Esophagus muscularis mucosa (tissue), 4 donors: ENCODE results near the gene FBXW9. TPM values are rescaled to one million over a fixed set of nuclear protein-coding genes. Genes with fewer than 3 reads are reported as not detected.

Experiments used
- DNase-seq: peaks from one replicate; pipeline ENCODE4 v3.0.0-alpha.2; 2017; ENCODE audit errors: extremely low spot score
- H3K27ac ChIP-seq, 4 donors: fragments of 200-600 bp; sonication (generic); replicated peaks in 1 of 4; 1 replicate in 3 of 4; 2 replicates in 1 of 4; pipeline ENCODE4 v1.5.1; 2016 to 2019; ENCODE audit warnings: mild to moderate bottlenecking in 1 of 4
- H3K27me3 ChIP-seq, 4 donors: fragments of 200-600 bp; sonication (generic); one replicate each; pipeline versions ENCODE4 v1.5.1 to v1.6.0; 2016 to 2019
- H3K36me3 ChIP-seq, 4 donors: fragments of 200-600 bp; sonication (generic); one replicate each; pipeline ENCODE4 v1.5.1; 2016 to 2019
- H3K4me1 ChIP-seq, 4 donors: fragments of 200-600 bp; sonication (generic); one replicate each; pipeline ENCODE4 v1.5.1; 2016 to 2019
- H3K4me3 ChIP-seq, 4 donors: fragments of 200-600 bp; sonication (generic); 1 replicate in 2 of 4; 2 replicates in 2 of 4; pipeline ENCODE4 v1.5.1; 2016 to 2019; ENCODE audit warnings: mild to moderate bottlenecking in 4 of 4, moderate library complexity in 1 of 4
- H3K9me3 ChIP-seq, 4 donors: fragments of 200-600 bp; sonication (generic); 1 replicate in 3 of 4; 2 replicates in 1 of 4; pipeline ENCODE4 v1.5.1; 2016 to 2019
- EP300 ChIP-seq: sonication (generic); formaldehyde crosslinking; IDR thresholded peaks from one replicate; pipeline ENCODE4 v1.6.1; 2017; ENCODE audit warnings: antibody characterized with exemption
- POLR2A ChIP-seq: fragments of 450-650 bp; IDR thresholded peaks from one replicate; pipeline ENCODE4 v1.6.1; 2017; ENCODE audit warnings: antibody characterized with exemption, moderate library complexity, mild to moderate bottlenecking, low read depth
- POLR2AphosphoS5 ChIP-seq, 2 donors: sonication (generic); formaldehyde crosslinking; IDR thresholded peaks; one replicate each; pipeline ENCODE4 v1.6.1; 2017; ENCODE audit warnings: antibody characterized with exemption in 2 of 2
- WGBS: methylation state at CpG from one replicate; pipeline ENCODE4 v1.1.5; 2018; 5-methylcytosine and 5-hydroxymethylcytosine counted together
- intact Hi-C: fragments of 100-400 bp; cut with DNase I; formaldehyde crosslinking; loops from one replicate; pipeline ENCODE4 v1.15.1; 2023
- total RNA-seq, 4 donors: library from RNA; depleted of rRNA; stranded (reverse); fragments of >200 nt; gene quantifications; one replicate each; pipeline versions ENCODE4 v1.1.0 to v1.2.1, GENCODE V29; 2016
- TF ChIP-seq, protein P1 (sequence below), 3 experiments: fragments of 200-600 bp in 2 of 3; fragments of 450-650 bp in 1 of 3; sonication (generic) in 2 of 3; IDR thresholded peaks; one replicate each; pipeline ENCODE4 v1.5.1; 2017 to 2019; ENCODE audit warnings: antibody characterized with exemption in 3 of 3, mild to moderate bottlenecking in 2 of 3, moderate library complexity in 1 of 3

The FBXW9 gene
- total RNA-seq, 4 donors from 2014 or later, result 4.3 to 10.6 (median 7.5) TPM

DNA sequence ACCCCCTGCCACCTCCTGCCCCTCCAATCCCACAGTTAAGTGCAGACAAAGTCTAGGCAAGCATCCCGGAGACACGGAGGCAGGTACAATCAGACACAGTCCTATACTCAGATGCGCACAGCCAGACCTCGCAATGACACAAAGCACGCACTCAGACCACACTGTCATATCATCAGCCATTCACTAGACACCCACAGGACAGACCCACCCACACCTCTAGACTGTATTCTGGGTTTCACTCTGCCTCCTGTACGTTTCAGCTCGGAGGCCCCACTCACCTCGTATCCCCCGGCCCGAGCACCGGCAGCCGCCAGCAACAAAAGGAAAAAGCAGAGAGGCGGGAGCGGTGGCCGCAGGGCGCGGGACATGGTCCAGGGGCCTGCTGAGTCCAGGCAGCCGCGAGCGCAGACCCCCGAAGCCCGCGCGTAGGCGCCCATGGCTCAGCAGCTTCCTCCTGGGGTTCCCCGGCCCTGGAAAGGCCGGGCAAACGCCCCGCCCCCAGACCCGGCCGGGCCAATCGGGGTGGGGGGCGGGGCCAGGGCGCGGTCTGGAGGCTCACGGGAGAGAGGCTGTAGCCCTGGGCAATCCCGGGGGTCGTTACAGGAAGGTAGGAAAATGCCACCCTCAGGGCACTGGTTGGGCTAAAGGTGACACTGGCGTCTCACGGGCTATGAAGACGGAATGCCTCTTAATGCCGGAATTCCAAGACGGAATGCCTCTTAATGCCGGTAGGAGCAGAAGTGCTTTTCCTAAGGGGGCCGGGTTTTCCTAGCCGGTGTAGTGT is 30.0 kb downstream of the FBXW9 start, which contains the start of the genes MAN2B1 and WDR83:
MAN2B1 (minus strand) TSS at position 478 of the 784 bp plus-strand sequence; CDS start at position 437, 41 bp downstream.
WDR83 (plus strand) TSS at position 543 of the 784 bp plus-strand sequence. CDS start 2,984 bp downstream, outside the sequence.
- no peak for TF ChIP-seq POLR2A
- TF ChIP-seq, protein P1, sequence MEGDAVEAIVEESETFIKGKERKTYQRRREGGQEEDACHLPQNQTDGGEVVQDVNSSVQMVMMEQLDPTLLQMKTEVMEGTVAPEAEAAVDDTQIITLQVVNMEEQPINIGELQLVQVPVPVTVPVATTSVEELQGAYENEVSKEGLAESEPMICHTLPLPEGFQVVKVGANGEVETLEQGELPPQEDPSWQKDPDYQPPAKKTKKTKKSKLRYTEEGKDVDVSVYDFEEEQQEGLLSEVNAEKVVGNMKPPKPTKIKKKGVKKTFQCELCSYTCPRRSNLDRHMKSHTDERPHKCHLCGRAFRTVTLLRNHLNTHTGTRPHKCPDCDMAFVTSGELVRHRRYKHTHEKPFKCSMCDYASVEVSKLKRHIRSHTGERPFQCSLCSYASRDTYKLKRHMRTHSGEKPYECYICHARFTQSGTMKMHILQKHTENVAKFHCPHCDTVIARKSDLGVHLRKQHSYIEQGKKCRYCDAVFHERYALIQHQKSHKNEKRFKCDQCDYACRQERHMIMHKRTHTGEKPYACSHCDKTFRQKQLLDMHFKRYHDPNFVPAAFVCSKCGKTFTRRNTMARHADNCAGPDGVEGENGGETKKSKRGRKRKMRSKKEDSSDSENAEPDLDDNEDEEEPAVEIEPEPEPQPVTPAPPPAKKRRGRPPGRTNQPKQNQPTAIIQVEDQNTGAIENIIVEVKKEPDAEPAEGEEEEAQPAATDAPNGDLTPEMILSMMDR (IDR thresholded peaks at IDR 0.05), result no peak
- peak; percentile 52 to 58 for TF ChIP-seq POLR2AphosphoS5 (IDR thresholded peaks at IDR 0.05)
- WGBS, result 2% methylated on average over 35 of the region's 46 CpGs
- peaks cover 11 to 46% (median 41%) of the 10 kb centered on the region in 4 donors for H3K36me3 ChIP-seq
- peak within 1 kb of the TSS; percentile 71 to 85 (median 80) for H3K4me3 ChIP-seq
- H3K27ac ChIP-seq, result peak within 1 kb of the TSS; percentile 77 to 94 (median 82)
- DNase-seq, result no peak
- intact Hi-C loops, result no loop called here
- H3K27me3 ChIP-seq, result no peaks in the 10 kb centered on the region
- H3K9me3 ChIP-seq, result no peaks in the 10 kb centered on the region
- H3K4me1 ChIP-seq, result peaks cover 38 to 64% (median 50%) of the 10 kb centered on the region in 4 donors

DNA sequence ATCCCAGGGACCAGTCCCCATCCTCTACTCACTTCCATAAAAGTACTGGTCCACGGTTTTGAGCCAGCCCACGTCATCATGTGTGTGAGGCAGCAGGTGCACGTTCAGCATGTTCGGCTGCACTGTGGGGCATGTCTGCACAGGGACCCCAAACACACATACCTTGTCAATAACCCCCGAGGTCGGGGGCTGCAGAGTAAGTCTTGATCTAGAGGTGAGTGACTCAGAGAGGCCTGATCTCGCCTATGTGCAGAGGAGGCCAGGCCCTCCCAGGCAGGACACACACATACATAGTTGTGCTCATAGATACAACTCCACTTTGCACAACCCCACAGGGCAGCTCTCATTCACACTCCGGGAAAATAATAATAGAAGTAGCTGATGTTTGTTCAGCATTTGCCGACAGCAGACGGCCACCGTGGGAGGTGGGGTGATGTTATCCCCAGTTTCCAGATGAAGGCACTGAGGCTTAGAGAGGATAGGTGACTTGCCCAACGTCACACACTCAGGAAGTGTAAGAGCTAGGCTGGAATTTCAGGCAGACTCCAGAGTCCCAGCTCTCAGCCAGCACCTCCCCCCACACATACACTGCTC is 30.7 kb downstream of the FBXW9 start:
- H3K4me3 ChIP-seq, result peak overlapping the region; percentile 71 to 85 (median 80)
- no peaks in the 10 kb centered on the region for H3K27me3 ChIP-seq
- H3K9me3 ChIP-seq, result no peaks in the 10 kb centered on the region
- H3K36me3 ChIP-seq, result peaks cover 18 to 52% (median 47%) of the 10 kb centered on the region in 4 donors
- intact Hi-C loops, result no loop called here
- TF ChIP-seq POLR2A, result no peak
- no peak for TF ChIP-seq EP300
- no peak for TF ChIP-seq POLR2AphosphoS5 (IDR thresholded peaks at IDR 0.05)
- TF ChIP-seq, protein P1 (IDR thresholded peaks at IDR 0.05), result no peak
- no peak for DNase-seq
- H3K27ac ChIP-seq, result peak overlapping the region; percentile 71 to 84 (median 79)
- WGBS, result 65% methylated on average over 6 of the region's 12 CpGs
- H3K4me1 ChIP-seq, result peaks cover 36 to 57% (median 46%) of the 10 kb centered on the region in 4 donors

DNA sequence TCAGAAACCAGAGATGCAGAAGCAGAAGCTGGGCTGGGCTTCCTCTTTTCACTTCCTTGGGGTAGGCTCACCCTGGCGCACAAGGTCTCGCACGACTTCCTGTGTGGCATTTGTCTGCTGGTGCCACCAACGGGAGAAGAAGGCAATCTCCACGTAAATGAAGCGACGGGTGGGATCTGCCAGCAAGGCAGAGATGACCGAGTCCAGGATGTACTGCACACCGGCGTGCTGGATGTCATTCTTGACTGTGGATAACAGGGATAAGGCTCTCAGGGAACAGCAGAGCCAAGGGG is 31.2 kb downstream of the FBXW9 start:
- Histone ChIP-seq H3K4me3 (peak overlapping the region; percentile 71 to 85 (median 80)), H3K27me3 (no peaks in the 10 kb centered on the region), H3K36me3 (peaks cover 18 to 58% (median 53%) of the 10 kb centered on the region in 4 donors), H3K27ac (peak overlapping the region in 1 of 4 donors; percentile 20), H3K4me1 (peaks cover 31 to 52% (median 40%) of the 10 kb centered on the region in 4 donors), H3K9me3 (no peaks in the 10 kb centered on the region)
- no peak for DNase-seq
- TF ChIP-seq EP300, result no peak
- TF ChIP-seq, protein P1 (IDR thresholded peaks at IDR 0.05), result no peak
- no peak for TF ChIP-seq POLR2AphosphoS5 (IDR thresholded peaks at IDR 0.05)
- TF ChIP-seq POLR2A, result no peak
- 70% methylated on average over 10 of the region's 10 CpGs for WGBS
- intact Hi-C loops, result no loop called here

DNA sequence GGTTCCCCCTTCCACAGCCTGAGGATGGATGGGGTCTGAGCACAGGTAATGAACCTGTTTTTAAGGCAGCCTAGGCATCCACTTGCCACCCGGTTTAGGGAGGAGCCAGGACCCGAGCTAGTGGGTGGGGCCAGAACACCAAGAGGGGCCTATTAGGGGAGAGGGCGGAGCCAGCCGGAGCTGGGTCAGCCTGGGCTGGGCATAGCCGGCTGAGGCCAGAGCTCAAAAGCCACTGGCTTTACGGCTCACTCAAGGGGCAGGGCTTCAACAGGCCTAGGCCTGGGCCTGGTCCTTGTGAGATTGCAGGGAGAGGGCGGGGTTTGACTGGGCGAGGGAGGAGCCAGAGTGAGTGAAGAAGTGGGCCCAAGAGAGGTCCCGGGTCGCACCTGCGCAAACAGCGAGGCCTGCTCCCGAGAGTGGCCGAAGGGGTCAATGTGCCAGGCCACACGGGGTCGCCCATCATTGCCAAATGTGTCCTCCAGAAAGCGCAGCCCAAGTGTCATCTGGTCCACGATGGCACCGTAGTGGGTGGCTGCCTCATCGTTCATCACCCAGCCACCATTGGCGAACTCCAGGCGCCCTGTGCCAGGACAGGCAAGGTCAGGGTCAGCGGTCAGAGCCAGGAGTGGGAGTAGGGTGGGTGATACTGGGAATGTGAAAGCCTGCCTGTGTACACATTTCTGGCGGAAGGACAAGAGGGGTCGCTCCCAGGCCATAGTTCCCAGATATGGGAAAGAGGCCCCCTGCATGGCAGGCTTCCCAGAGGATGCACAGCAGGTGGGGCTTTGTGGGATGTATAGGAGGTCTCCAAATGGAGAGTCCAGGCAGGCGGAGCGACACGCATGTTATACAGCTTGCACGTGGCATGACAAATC is 31.8 kb downstream of the FBXW9 start:
- Histone ChIP-seq H3K27me3 (no peaks in the 10 kb centered on the region), H3K9me3 (no peaks in the 10 kb centered on the region), H3K27ac (no peak overlapping the region), H3K36me3 (peaks cover 21 to 64% (median 59%) of the 10 kb centered on the region in 4 donors), H3K4me3 (no peak overlapping the region), H3K4me1 (peaks cover 28 to 47% (median 36%) of the 10 kb centered on the region in 4 donors)
- DNase-seq, result no peak
- TF ChIP-seq, protein P1 (IDR thresholded peaks at IDR 0.05), result no peak
- TF ChIP-seq EP300, result no peak
- TF ChIP-seq POLR2AphosphoS5 (IDR thresholded peaks at IDR 0.05), result no peak
- no peak for TF ChIP-seq POLR2A
- 79% methylated on average over 25 of the region's 29 CpGs for WGBS
- intact Hi-C loops, result no loop called here
